ENCODE results near the gene OLFM2. TPM values are rescaled to one million over a fixed set of nuclear protein-coding genes. Genes with fewer than 3 reads are reported as not detected.

The OLFM2 gene
- total RNA-seq, 1 donor from 2014 or later, result 18.8 TPM

- peak overlapping the region; percentile 25 for H3K27ac ChIP-seq (ENCODE audit: low read depth, low read length)
- no peaks in the 10 kb centered on the region for H3K36me3 ChIP-seq (ENCODE audit: control insufficient read depth in 3 of 3, insufficient read depth in 3 of 3, low read length in 3 of 3)
- peak overlapping the region in 1 of 3 donors; percentile 52 for H3K4me3 ChIP-seq (ENCODE audit: low read length in 3 of 3)
- no peak overlapping the region for H3K9ac ChIP-seq (ENCODE audit: low read depth in 1 of 3, low read length in 3 of 3)
- H3K27me3 ChIP-seq (ENCODE audit: control insufficient read depth in 3 of 3, insufficient read depth in 3 of 3, low read length in 3 of 3), result no peaks in the 10 kb centered on the region
- peaks cover 4 to 9% (median 6%) of the 10 kb centered on the region in 3 donors for H3K4me1 ChIP-seq (ENCODE audit: control insufficient read depth in 3 of 3, insufficient read depth in 3 of 3, low read length in 3 of 3)
- H3K9me3 ChIP-seq (ENCODE audit: control insufficient read depth in 3 of 3, low read length in 3 of 3), result peaks cover 2 to 6% (median 2%) of the 10 kb centered on the region in 3 donors
Observed at GRCh38 chr19:9945319-9945966, 9.1 kb upstream of the OLFM2 start.

GRCh38 chr19:9943744-9944143, 7.4 kb upstream of the OLFM2 start:
- Histone ChIP-seq H3K9ac (ENCODE audit: low read depth in 1 of 3, low read length in 3 of 3) (no peak overlapping the region), H3K4me1 (ENCODE audit: control insufficient read depth in 3 of 3, insufficient read depth in 3 of 3, low read length in 3 of 3) (peaks cover 4 to 9% (median 6%) of the 10 kb centered on the region in 3 donors), H3K27me3 (ENCODE audit: control insufficient read depth in 3 of 3, insufficient read depth in 3 of 3, low read length in 3 of 3) (peaks cover 0 to 5% (median 0%) of the 10 kb centered on the region in 3 donors), H3K27ac (ENCODE audit: low read depth, low read length) (no peak overlapping the region), H3K9me3 (ENCODE audit: control insufficient read depth in 3 of 3, low read length in 3 of 3) (peaks cover 2 to 6% (median 2%) of the 10 kb centered on the region in 3 donors), H3K4me3 (ENCODE audit: low read length in 3 of 3) (no peak overlapping the region), H3K36me3 (ENCODE audit: control insufficient read depth in 3 of 3, insufficient read depth in 3 of 3, low read length in 3 of 3) (no peaks in the 10 kb centered on the region)

- peaks cover 4 to 9% (median 6%) of the 10 kb centered on the region in 3 donors for H3K27me3 ChIP-seq (ENCODE audit: control insufficient read depth in 3 of 3, insufficient read depth in 3 of 3, low read length in 3 of 3)
- H3K27ac ChIP-seq (ENCODE audit: low read depth, low read length), result no peak overlapping the region
- H3K9me3 ChIP-seq (ENCODE audit: control insufficient read depth in 3 of 3, low read length in 3 of 3), result peaks cover 2 to 6% (median 2%) of the 10 kb centered on the region in 3 donors
- no peaks in the 10 kb centered on the region for H3K36me3 ChIP-seq (ENCODE audit: control insufficient read depth in 3 of 3, insufficient read depth in 3 of 3, low read length in 3 of 3)
- no peak overlapping the region for H3K4me3 ChIP-seq (ENCODE audit: low read length in 3 of 3)
- H3K4me1 ChIP-seq (ENCODE audit: control insufficient read depth in 3 of 3, insufficient read depth in 3 of 3, low read length in 3 of 3), result peaks cover 3 to 10% (median 5%) of the 10 kb centered on the region in 3 donors
- no peak overlapping the region for H3K9ac ChIP-seq (ENCODE audit: low read depth in 1 of 3, low read length in 3 of 3)
Observed at GRCh38 chr19:9941671-9942070, 5.4 kb upstream of the OLFM2 start.

- Histone ChIP-seq H3K4me3 (ENCODE audit: low read length in 3 of 3) (no peak overlapping the region), H3K4me1 (ENCODE audit: control insufficient read depth in 3 of 3, insufficient read depth in 3 of 3, low read length in 3 of 3) (peaks cover 0 to 7% (median 4%) of the 10 kb centered on the region in 3 donors), H3K36me3 (ENCODE audit: control insufficient read depth in 3 of 3, insufficient read depth in 3 of 3, low read length in 3 of 3) (no peaks in the 10 kb centered on the region), H3K27me3 (ENCODE audit: control insufficient read depth in 3 of 3, insufficient read depth in 3 of 3, low read length in 3 of 3) (peaks cover 6 to 11% (median 7%) of the 10 kb centered on the region in 3 donors), H3K9ac (ENCODE audit: low read depth in 1 of 3, low read length in 3 of 3) (no peak overlapping the region), H3K9me3 (ENCODE audit: control insufficient read depth in 3 of 3, low read length in 3 of 3) (peaks cover 2 to 6% (median 2%) of the 10 kb centered on the region in 3 donors), H3K27ac (ENCODE audit: low read depth, low read length) (no peak overlapping the region)
Observed at GRCh38 chr19:9941231-9941630, 4.9 kb upstream of the OLFM2 start.

GRCh38 chr19:9940778-9941177, 4.5 kb upstream of the OLFM2 start:
- no peaks in the 10 kb centered on the region for H3K36me3 ChIP-seq (ENCODE audit: control insufficient read depth in 3 of 3, insufficient read depth in 3 of 3, low read length in 3 of 3)
- no peak overlapping the region for H3K4me3 ChIP-seq (ENCODE audit: low read length in 3 of 3)
- no peak overlapping the region for H3K27ac ChIP-seq (ENCODE audit: low read depth, low read length)
- no peak overlapping the region for H3K9ac ChIP-seq (ENCODE audit: low read depth in 1 of 3, low read length in 3 of 3)
- H3K27me3 ChIP-seq (ENCODE audit: control insufficient read depth in 3 of 3, insufficient read depth in 3 of 3, low read length in 3 of 3), result peaks cover 7 to 11% (median 8%) of the 10 kb centered on the region in 3 donors
- peaks cover under 1 to 4% (median 3%) of the 10 kb centered on the region in 3 donors for H3K4me1 ChIP-seq (ENCODE audit: control insufficient read depth in 3 of 3, insufficient read depth in 3 of 3, low read length in 3 of 3)
- H3K9me3 ChIP-seq (ENCODE audit: control insufficient read depth in 3 of 3, low read length in 3 of 3), result peaks cover 2 to 6% (median 2%) of the 10 kb centered on the region in 3 donors

GRCh38 chr19:9939301-9939913, 3.1 kb upstream of the OLFM2 start:
- no peak overlapping the region for H3K4me3 ChIP-seq (ENCODE audit: low read length in 3 of 3)

GRCh38 chr19:9937001-9937411, 691 bp upstream of the OLFM2 start:
- no peak overlapping the region for H3K4me3 ChIP-seq (ENCODE audit: low read length in 3 of 3)
- no peaks in the 10 kb centered on the region for H3K36me3 ChIP-seq (ENCODE audit: control insufficient read depth in 3 of 3, insufficient read depth in 3 of 3, low read length in 3 of 3)
- H3K4me1 ChIP-seq (ENCODE audit: control insufficient read depth in 3 of 3, insufficient read depth in 3 of 3, low read length in 3 of 3), result peaks cover 8 to 12% (median 10%) of the 10 kb centered on the region in 3 donors
- H3K9me3 ChIP-seq (ENCODE audit: control insufficient read depth in 3 of 3, low read length in 3 of 3), result peaks cover 0 to 3% (median 2%) of the 10 kb centered on the region in 3 donors
- H3K9ac ChIP-seq (ENCODE audit: low read depth in 1 of 3, low read length in 3 of 3), result no peak overlapping the region
- peaks cover 30 to 35% (median 33%) of the 10 kb centered on the region in 3 donors for H3K27me3 ChIP-seq (ENCODE audit: control insufficient read depth in 3 of 3, insufficient read depth in 3 of 3, low read length in 3 of 3)
- H3K27ac ChIP-seq (ENCODE audit: low read depth, low read length), result no peak overlapping the region

More at GRCh38 chr19:9939301-9939913, 3.1 kb upstream of the OLFM2 start:
- Histone ChIP-seq H3K27ac (ENCODE audit: low read depth, low read length) (no peak overlapping the region), H3K4me1 (ENCODE audit: control insufficient read depth in 3 of 3, insufficient read depth in 3 of 3, low read length in 3 of 3) (peaks cover 8 to 12% (median 10%) of the 10 kb centered on the region in 3 donors), H3K36me3 (ENCODE audit: control insufficient read depth in 3 of 3, insufficient read depth in 3 of 3, low read length in 3 of 3) (no peaks in the 10 kb centered on the region), H3K9ac (ENCODE audit: low read depth in 1 of 3, low read length in 3 of 3) (no peak overlapping the region), H3K27me3 (ENCODE audit: control insufficient read depth in 3 of 3, insufficient read depth in 3 of 3, low read length in 3 of 3) (peaks cover 18 to 20% (median 20%) of the 10 kb centered on the region in 3 donors), H3K9me3 (ENCODE audit: control insufficient read depth in 3 of 3, low read length in 3 of 3) (peaks cover 2 to 6% (median 2%) of the 10 kb centered on the region in 3 donors)

GRCh38 chr19:9935506-9936325, 599 bp downstream of the OLFM2 start:
- Histone ChIP-seq H3K9ac (ENCODE audit: low read depth in 1 of 3, low read length in 3 of 3) (peak overlapping the region in 1 of 3 donors; percentile 57), H3K4me1 (ENCODE audit: control insufficient read depth in 3 of 3, insufficient read depth in 3 of 3, low read length in 3 of 3) (peaks cover 11 to 15% (median 12%) of the 10 kb centered on the region in 3 donors), H3K27me3 (ENCODE audit: control insufficient read depth in 3 of 3, insufficient read depth in 3 of 3, low read length in 3 of 3) (peaks cover 30 to 35% (median 33%) of the 10 kb centered on the region in 3 donors), H3K4me3 (ENCODE audit: low read length in 3 of 3) (peak overlapping the region; percentile 13 to 36 (median 31)), H3K36me3 (ENCODE audit: control insufficient read depth in 3 of 3, insufficient read depth in 3 of 3, low read length in 3 of 3) (no peaks in the 10 kb centered on the region), H3K27ac (ENCODE audit: low read depth, low read length) (no peak overlapping the region), H3K9me3 (ENCODE audit: control insufficient read depth in 3 of 3, low read length in 3 of 3) (no peaks in the 10 kb centered on the region)

- no peak overlapping the region for H3K9ac ChIP-seq (ENCODE audit: low read depth in 1 of 3, low read length in 3 of 3)
- peaks cover 11 to 15% (median 12%) of the 10 kb centered on the region in 3 donors for H3K4me1 ChIP-seq (ENCODE audit: control insufficient read depth in 3 of 3, insufficient read depth in 3 of 3, low read length in 3 of 3)
- no peaks in the 10 kb centered on the region for H3K36me3 ChIP-seq (ENCODE audit: control insufficient read depth in 3 of 3, insufficient read depth in 3 of 3, low read length in 3 of 3)
- H3K9me3 ChIP-seq (ENCODE audit: control insufficient read depth in 3 of 3, low read length in 3 of 3), result no peaks in the 10 kb centered on the region
- H3K27me3 ChIP-seq (ENCODE audit: control insufficient read depth in 3 of 3, insufficient read depth in 3 of 3, low read length in 3 of 3), result peaks cover 30 to 33% (median 32%) of the 10 kb centered on the region in 3 donors
- H3K4me3 ChIP-seq (ENCODE audit: low read length in 3 of 3), result no peak overlapping the region
- no peak overlapping the region for H3K27ac ChIP-seq (ENCODE audit: low read depth, low read length)
Observed at GRCh38 chr19:9934132-9934950, 2.0 kb downstream of the OLFM2 start.

All from skeletal muscle tissue (tissue), 4 donors.